ENCODE measurements around the gene MYO1B.

DNA sequence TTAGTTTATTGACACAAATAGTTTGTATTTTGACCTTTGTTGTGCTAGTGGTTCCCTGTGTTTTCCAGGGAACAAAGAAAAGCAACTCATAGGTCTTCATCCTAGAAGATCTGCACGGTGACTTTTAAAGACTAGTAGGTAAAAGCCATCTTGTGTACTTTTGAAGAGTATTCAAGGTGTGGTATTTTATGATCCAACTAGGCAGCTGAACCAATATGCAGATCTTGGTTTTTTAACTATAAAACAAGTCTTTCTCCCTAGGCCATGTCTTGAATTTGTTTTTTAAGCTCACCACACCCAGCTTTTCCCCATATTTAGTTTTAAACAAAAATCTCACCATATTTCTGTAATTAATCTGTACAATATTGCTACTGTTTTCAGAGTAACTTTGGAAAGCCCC lies 30.0 kb upstream of the MYO1B start:
- TF ChIP-seq, protein P1, sequence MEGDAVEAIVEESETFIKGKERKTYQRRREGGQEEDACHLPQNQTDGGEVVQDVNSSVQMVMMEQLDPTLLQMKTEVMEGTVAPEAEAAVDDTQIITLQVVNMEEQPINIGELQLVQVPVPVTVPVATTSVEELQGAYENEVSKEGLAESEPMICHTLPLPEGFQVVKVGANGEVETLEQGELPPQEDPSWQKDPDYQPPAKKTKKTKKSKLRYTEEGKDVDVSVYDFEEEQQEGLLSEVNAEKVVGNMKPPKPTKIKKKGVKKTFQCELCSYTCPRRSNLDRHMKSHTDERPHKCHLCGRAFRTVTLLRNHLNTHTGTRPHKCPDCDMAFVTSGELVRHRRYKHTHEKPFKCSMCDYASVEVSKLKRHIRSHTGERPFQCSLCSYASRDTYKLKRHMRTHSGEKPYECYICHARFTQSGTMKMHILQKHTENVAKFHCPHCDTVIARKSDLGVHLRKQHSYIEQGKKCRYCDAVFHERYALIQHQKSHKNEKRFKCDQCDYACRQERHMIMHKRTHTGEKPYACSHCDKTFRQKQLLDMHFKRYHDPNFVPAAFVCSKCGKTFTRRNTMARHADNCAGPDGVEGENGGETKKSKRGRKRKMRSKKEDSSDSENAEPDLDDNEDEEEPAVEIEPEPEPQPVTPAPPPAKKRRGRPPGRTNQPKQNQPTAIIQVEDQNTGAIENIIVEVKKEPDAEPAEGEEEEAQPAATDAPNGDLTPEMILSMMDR (conservative IDR thresholded peaks at IDR 0.05 in 1 of 2, IDR thresholded peaks at IDR 0.05 in 1 of 2; ENCODE audit: extremely low read depth in 1 of 2, insufficient read depth in 1 of 2, low read depth in 1 of 2, low read length in 2 of 2): no peak
- no peak for TF ChIP-seq EZH2 (IDR thresholded peaks at IDR 0.05; ENCODE audit: borderline replicate concordance, low read length)
